ENCODE data around the gene FDXR.

FDXR gene

GRCh38 chr17:74920306-74920620 lies 47.5 kb upstream of the FDXR start:
- peaks cover 85% of the 10 kb centered on the region for H3K27me3 ChIP-seq
- H3K27ac ChIP-seq, result no peak overlapping the region
- TF ChIP-seq CTCF (IDR thresholded peaks at IDR 0.05), result no peak

GRCh38 chr17:74919440-74920305 lies 46.9 kb upstream of the FDXR start:
- peaks cover 10 to 20% of the 10 kb centered on the region in 2 experiments for H3K4me1 ChIP-seq (ENCODE audit: control insufficient read depth in 1 of 2, insufficient read depth in 1 of 2, low read depth in 1 of 2, low read length in 1 of 2)
- H3K36me3 ChIP-seq, result no peaks in the 10 kb centered on the region
- peaks cover 85% of the 10 kb centered on the region for H3K27me3 ChIP-seq
- H3K9me3 ChIP-seq, result no peaks in the 10 kb centered on the region
- no peak overlapping the region for H3K27ac ChIP-seq
- no peak overlapping the region for H3K4me3 ChIP-seq (ENCODE audit: low read depth in 1 of 2, low read length in 1 of 2)
- no peak for TF ChIP-seq CTCF (IDR thresholded peaks at IDR 0.05)

More at GRCh38 chr17:74920306-74920620, 47.5 kb upstream of the FDXR start:
- Histone ChIP-seq H3K9me3 (no peaks in the 10 kb centered on the region), H3K36me3 (no peaks in the 10 kb centered on the region), H3K4me3 (ENCODE audit: low read depth in 1 of 2, low read length in 1 of 2) (no peak overlapping the region), H3K4me1 (ENCODE audit: control insufficient read depth in 1 of 2, insufficient read depth in 1 of 2, low read depth in 1 of 2, low read length in 1 of 2) (peaks cover 10 to 21% of the 10 kb centered on the region in 2 experiments)

GRCh38 chr17:74918906-74919305 lies 46.1 kb upstream of the FDXR start:
- no peak for TF ChIP-seq CTCF (IDR thresholded peaks at IDR 0.05)
- Histone ChIP-seq H3K9me3 (no peaks in the 10 kb centered on the region), H3K27me3 (peaks cover 77% of the 10 kb centered on the region), H3K4me3 (ENCODE audit: low read depth in 1 of 2, low read length in 1 of 2) (no peak overlapping the region), H3K27ac (no peak overlapping the region), H3K36me3 (no peaks in the 10 kb centered on the region), H3K4me1 (ENCODE audit: control insufficient read depth in 1 of 2, insufficient read depth in 1 of 2, low read depth in 1 of 2, low read length in 1 of 2) (peaks cover 3 to 12% of the 10 kb centered on the region in 2 experiments)

GRCh38 chr17:74917430-74917829 lies 44.6 kb upstream of the FDXR start:
- Histone ChIP-seq H3K27ac (no peak overlapping the region), H3K27me3 (peaks cover 63% of the 10 kb centered on the region), H3K4me3 (ENCODE audit: low read depth in 1 of 2, low read length in 1 of 2) (no peak overlapping the region), H3K4me1 (ENCODE audit: control insufficient read depth in 1 of 2, insufficient read depth in 1 of 2, low read depth in 1 of 2, low read length in 1 of 2) (no peaks in the 10 kb centered on the region), H3K36me3 (no peaks in the 10 kb centered on the region), H3K9me3 (no peaks in the 10 kb centered on the region)
- no peak for TF ChIP-seq CTCF (IDR thresholded peaks at IDR 0.05)

GRCh38 chr17:74916851-74917199 lies 44.0 kb upstream of the FDXR start:
- Histone ChIP-seq H3K4me3 (ENCODE audit: low read depth in 1 of 2, low read length in 1 of 2) (no peak overlapping the region), H3K4me1 (ENCODE audit: control insufficient read depth in 1 of 2, insufficient read depth in 1 of 2, low read depth in 1 of 2, low read length in 1 of 2) (no peaks in the 10 kb centered on the region), H3K27ac (no peak overlapping the region), H3K27me3 (peaks cover 57% of the 10 kb centered on the region), H3K9me3 (no peaks in the 10 kb centered on the region), H3K36me3 (no peaks in the 10 kb centered on the region)
- no peak for TF ChIP-seq CTCF (IDR thresholded peaks at IDR 0.05)
